HG03520 (cell line): ENCODE data around the gene RTL1.

Source experiments
- ATAC-seq: cut with Tn5 transposase; IDR thresholded peaks from one replicate; pipeline ENCODE4 v1.9.1; 2021; ENCODE audit warnings: mild to moderate bottlenecking, moderate library complexity; ENCODE audit not compliant: unreplicated experiment

The RTL1 gene

DNA sequence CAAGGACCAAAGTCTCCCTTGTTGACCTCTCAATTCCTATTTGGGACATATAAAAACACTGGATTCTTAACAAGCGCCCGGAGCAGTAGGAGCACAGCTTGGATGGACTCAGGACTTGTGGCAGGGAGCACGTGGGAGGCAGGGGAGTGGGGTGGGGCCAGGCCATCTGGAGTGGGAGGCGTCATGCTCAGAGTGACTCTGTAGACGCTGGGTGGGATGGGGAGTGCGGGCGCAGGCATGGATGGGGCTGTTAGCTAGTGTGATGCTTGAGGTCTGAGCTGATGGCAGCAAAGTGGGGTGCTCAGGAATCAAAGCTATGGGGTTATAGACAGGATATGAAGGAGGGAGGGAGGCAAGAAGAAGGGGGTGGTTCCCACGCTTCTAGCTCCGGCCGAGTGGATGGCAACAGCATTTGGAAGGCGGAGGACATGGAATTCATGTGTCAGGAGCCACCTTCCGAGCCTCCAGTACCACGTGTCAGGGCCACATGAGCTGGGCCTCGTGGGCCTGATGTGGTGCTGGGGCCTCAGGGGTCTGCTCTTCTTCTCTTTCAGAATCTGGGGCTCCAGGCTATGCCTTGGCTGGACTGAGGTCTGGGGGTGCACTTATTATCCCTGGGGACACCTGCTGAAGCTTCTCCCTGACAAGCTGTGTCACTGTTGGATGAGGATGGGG lies 51.4 kb downstream of the RTL1 start:
- ATAC-seq, result no peak

DNA sequence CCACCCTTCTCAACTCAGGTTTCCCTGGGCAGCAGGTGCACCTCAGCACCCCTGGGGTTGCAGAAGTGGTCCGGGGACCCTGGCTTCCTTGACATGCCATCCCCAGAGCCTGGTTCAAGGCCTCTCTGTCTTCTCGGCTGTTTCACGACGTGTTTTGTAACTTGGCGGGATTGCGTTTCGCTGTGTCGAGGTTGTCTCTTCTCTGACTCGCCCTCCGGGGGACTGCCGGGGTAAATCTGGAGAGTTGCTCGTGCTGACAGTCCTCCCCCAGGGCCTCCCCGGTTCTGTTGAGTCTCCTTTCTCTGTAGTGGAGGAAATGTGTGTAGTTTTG lies 52.0 kb downstream of the RTL1 start:
- ATAC-seq, result no peak

DNA sequence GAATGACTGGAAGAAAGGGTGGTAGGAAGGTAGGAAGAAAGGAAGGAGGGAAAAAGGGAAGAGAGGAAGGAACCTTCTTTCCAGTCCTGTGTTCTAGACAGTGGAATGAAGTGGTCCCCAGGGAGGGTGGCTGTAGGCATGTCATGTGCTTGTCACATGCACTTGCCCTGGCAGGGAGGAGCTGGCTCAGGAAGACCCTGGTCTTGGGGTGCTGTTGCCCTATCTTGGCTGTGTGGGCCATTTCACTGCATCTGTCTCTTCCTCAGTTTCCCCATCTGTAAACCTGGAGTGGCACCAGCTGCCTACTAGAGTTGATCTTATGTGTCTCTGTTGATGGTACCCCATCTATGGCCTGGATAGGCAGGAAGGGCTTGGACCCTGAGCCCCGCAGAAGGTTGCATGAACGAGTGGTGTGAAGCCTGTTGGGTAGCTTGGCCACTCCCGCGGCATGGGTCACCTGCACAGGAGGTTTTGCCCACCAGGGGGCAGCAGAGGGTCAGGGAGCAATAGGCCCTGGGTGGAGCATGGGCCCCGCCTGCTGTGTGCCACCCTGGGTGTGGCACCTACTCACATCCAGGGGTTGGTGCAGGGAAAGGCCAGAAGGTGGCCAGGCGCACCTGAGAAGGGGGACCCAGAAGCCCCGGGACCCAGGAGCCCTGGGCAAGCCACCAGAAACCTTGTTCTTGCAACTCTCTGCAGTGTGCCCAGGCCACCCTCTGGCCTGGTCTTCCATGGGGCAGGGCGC lies 52.5 kb downstream of the RTL1 start:
- ATAC-seq, result peak; percentile 76

DNA sequence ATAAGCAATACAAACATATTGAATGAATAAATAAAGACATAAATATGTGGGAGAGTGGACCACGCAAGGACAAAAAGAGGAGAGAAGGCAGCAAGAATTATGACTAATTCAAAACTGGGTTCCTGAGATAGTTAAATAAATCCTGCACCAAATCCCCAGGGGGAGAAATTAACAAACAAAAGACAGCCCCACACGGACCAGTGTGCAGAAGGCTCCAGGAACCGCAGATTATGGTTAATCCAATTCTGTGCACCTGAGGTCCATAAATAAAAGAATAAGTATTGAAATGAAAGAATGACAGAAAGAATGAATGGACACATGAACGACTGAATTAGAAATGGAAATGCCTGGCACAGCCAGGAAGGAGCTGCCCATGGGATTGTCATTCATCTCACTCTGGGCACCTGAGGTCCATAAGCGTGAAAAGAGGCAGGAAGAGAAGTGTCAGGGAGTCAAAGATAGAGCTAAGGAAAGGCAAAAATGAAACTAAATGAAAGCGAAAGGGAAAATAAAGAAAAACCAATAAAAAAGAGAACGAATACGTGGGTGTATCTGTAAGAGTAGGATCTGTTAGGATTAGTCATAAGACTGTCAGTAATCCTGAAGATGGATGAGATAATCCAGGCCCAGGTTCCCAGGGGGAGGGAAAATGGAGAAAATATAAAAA lies 54.3 kb downstream of the RTL1 start:
- no peak for ATAC-seq

DNA sequence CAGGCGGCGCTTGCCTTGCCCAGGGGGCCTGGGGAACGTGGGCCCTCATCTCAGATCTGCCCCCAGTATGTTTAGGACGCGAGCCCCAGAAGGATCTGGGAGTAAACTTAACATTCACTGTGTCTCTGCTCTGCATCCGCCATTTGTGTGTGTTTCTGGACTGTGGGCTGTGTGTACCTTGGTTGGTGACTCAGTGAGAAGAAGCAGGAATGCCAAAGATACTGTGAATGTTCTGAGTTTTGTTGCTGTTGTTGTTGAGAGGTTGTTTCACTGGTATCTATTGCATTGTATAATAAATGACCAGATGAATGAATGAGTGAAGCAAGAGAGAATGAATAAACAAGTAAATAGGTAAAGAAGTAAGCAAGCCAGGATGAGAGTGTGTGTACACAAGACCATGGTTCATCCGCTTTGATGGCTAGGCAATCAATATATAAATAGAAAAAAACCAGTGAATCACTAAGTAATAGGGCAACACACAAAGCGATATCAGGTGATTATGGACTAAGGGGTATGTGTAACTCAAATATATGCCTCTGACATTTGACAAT lies 57.1 kb downstream of the RTL1 start:
- no peak for ATAC-seq

DNA sequence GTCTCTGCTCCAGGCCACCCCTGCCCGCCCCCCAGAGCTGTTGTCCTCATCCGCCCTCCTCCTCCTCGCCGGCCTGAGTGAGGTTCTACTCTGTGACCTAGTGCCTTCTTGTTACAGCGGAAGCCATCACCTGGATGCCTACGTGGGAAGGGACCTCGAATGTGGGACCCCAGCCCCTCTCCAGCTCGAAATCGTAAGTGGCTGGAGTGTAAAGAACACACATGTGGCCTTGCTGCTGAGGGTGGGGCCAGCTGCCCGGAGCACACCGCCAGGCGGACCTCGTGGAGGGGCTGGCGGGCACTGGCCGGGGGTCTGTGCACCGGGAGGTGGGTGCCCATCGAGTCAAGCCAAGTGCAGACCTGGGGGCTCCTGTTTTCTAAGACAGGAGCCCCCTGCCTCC lies 58.2 kb downstream of the RTL1 start:
- no peak for ATAC-seq

DNA sequence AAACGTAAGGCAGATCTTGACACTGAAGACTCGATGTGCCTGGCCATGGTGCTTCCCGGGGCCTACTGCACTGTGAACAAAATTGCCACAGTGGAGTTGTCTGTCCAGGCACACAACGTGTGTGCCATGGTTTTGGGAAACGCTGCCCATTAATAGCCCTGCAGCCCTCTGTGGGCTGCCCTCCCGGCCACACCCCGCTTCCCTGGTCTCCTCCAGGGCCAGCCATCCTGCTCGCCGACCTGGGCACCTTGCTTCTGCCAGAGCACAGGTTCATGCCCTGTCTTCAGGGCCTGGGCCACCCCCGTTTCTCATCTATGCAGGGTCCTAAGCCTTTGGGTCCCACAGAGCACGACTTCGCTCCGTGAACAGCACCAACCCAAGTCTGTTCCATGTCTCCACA lies 58.7 kb downstream of the RTL1 start:
- ATAC-seq, result no peak

DNA sequence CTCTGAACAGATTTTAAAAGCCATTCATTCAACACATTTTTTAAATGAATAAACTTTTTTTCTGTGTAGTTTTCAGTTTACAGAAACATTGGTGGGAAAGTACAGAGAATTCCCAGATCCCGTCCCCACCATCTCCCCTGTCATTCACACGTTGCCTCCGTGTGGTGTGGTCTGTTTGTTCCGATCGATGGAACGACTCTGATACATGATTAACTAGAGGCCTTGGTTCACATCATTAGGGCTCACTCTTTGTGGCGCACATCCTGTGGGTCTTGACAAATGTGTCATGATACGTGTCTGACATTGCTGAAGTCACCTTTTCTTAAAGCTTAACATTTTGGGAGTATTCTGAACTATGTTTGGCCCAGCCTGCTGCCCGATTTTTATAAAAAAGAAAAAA lies 59.1 kb downstream of the RTL1 start:
- ATAC-seq, result no peak

DNA sequence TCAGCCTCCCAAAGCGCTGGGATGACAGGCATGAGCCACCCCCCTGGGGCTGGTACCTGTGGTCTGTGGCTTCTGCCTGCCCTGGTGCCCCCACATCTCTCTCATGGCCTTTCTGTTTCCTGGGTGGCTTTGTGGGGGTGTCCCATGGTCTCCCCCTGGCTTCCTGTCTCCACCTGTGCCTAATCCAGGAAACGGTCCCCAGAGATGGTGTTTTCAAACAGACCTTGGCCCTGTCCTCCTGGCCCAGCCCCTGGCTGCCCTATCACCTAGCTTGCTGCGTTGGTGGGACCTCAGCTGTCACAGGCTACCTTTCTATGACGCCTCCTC lies 59.5 kb downstream of the RTL1 start:
- no peak for ATAC-seq

DNA sequence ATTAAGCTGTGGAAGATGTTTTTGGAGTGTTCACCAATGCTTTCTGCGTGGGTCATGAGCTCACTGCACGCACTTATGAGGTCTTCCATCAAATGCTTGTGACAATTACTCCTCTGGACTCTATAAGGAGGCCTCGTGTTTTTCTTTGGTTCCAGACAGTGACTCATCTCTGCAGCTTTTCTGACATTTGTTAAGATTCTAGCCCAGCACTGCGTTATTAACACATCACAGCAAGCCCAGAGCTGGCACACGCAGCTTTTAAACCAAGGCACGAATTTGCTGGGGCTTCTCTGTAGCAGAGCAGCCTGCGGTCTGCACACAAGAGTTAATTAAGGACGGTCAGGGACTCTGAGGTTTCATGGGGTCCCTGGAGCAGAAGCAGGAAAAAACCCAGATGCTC lies 60.7 kb downstream of the RTL1 start:
- no peak for ATAC-seq

DNA sequence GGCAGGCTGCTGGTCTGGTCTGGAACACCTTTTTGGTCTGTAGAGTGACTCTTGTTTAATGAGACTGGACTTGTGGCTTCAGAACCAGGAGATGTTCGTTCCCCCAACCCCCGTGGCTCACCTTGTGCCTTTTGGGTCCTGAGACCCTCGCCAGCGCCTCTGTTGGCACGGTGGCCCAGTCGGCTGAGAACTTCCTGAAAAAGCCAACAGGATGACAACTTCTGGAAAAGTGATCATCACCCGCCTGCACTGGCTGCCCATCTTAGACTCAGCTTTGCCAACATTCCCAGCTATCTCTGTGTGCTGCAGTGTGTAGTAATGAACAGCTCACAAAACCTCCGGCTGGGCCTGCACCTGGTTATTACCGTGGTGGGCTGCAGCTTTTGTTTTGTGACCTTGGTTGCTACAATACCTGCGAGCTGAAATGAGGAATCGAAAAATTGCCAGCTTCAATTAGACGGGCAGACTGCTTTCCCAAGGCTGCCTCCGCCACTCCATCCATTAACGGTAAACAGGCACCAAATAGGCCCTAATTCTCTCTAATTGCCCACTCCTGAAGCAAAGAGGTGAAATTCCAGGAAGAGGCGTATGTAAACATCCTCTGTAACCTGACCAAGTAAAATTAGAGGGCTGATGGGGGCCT lies 61.6 kb downstream of the RTL1 start:
- no peak for ATAC-seq

DNA sequence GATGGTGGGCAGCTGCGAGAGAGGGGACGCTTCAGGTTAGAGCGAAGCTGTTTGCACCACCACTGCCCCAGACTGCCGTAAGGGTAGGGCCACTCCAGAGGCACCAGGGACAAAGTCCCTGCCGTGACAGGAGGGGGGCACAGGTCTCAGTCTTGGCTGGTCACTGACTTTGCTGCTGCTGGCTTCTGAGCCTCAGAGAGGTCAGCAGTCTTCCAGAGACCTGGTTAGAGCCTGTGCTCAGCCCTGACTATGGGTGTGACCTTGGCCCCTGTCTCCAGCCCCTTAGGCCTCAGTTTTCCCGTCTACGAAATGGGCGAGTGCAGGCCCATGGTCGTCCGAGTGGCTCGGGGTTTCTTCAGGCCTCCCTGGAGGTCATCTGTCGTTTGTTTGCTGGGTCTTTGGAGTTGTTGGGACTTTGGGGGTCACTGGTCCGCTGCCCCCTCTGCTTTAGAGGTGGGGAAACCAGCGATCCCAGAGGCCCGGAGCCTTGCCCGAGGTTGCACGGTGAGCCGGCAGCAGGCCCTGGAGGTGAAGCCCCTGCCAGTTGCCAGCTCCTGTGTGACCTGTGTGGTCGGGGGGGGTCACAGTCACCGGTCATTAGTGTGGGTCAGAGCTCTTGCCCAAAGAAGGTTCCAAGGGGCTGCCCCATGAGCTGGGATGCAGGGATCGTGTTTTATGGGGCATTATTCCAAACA lies 62.3 kb downstream of the RTL1 start:
- ATAC-seq, result no peak

DNA sequence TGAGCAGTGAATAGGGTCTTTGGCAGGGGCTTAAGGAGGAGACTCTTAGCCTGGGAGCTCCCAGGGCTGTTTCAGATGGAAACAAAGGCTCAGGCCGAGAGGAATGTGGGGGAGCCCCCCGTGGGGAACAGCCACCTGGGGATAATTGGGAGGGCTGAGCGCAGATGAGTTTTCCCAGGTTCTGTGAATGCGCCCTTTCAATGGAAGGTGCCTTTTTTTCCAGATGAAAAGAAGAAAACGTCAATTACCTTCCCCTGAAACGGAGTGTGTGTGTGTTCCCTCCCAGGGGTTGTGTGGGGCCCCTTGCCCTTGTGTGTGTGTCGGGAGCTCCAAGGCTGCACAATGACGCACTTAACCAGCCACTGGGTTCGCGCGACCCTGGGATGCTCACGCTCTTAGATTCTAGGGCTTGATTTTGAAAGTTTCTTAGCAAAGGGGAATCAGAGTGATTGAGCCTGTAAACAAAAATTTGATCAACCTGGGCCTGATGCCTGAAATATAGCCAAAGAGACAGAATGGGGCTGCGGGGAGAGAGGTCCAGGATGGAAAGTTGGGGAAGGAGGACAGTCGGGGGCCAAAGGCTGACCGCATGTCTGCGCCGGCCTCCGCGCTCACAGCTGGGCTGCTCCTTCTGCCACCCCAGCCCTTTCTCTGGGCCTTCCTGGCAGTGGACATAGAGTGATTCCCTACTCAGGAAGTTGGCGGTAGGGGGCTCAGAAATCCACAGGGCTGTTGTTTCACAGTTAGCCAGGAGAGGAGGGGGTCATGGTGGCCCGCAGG lies 63.0 kb downstream of the RTL1 start:
- ATAC-seq, result no peak

DNA sequence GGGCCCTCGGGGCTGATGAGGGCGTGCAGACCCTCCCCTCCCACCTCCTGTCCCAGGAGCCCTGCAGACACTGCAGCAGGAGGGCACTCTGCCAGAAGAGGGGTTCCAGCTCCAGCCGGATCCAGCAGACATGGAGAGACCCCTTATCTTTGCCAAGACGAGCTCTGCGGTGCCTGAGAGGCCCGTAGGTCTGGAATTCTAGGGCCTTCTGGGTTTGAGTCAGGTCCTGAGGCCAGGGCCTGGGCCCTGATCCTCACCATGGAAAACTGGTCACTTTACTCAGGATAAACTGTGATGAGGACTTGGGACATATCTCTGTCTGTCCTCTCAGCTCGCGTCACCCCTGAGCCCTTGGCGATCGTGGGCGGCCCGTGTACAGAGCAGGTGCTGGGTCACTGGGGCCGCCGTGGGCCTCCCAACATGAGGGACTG lies 63.8 kb downstream of the RTL1 start:
- ATAC-seq, result no peak

DNA sequence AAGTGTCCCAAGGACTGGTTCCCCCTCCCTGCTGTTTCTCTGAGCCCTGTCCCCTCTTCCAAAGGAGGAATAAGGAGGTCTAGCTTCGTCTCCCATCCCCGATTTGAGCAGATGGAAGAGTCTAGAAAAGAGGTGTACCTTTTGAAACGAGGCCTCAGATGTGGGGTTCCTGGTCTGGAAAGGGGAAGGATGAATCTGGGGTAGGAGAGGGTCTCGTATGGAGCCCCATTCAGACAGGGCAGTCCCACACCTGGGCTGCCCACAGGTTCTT lies 64.3 kb downstream of the RTL1 start:
- no peak for ATAC-seq

DNA sequence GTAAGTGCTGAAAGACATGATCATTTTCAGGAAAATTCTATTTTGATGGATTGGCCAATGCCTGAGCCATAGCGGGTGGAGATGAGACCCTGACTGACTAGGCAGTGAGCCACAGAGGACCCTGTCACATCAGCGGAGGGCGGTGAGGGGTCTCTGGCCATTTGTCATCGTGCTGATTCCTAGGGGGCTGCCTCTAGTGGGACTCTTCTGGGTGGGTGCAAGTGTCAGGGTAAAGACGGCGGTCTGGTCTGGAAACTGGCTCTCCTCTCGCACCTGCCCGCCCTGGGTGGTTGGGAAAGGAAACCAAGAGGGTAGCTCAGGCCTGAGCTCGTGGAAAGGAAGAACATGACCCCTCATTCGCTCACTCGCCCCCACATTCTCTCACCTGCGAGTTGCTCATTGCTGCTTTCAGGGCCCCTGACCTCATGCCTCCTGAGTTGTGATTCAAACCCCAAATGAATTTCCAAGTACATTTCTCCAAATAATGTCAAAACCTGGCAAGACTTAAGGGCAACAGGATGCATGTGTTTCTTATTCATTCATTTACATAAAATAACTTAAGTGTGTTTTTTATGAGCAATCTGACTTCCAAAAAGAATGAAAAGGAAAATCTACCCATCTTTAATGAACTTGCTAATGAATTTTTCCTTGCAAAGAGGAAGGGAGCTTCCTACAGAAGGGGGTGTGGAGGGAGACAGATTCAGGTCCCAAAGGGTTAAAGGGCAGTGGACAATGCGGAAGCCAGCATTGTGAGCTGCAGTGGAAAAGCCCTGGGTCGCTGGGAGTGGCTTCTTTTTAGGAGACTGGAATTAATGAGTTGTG lies 64.8 kb downstream of the RTL1 start:
- ATAC-seq, result no peak

DNA sequence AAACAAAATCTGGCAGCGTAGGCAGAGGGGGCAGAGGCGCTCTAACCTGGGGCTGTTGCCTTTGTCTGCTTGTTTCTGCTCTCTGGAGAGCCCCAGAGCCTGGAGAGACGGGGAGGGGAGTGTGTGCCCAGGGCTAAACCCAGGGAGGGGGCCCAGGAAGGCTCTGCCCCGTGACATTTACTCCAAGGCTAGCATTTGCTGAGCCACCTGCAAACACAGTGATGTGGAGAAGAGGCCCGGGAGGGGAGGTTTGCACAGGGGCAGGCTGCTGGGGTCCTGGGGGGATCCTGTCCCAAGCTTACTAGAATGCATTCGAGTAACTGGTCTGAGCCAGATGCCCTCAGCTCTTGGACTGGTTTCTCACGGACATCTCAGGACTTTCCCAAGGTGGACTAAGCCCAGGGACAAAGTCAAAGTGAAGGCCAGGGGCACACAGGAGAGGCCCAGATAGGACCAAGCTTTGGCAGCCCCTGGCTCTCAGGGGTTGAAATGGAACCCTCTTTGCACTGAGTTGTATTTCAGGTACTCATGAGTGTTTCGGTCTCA lies 65.6 kb downstream of the RTL1 start:
- no peak for ATAC-seq

DNA sequence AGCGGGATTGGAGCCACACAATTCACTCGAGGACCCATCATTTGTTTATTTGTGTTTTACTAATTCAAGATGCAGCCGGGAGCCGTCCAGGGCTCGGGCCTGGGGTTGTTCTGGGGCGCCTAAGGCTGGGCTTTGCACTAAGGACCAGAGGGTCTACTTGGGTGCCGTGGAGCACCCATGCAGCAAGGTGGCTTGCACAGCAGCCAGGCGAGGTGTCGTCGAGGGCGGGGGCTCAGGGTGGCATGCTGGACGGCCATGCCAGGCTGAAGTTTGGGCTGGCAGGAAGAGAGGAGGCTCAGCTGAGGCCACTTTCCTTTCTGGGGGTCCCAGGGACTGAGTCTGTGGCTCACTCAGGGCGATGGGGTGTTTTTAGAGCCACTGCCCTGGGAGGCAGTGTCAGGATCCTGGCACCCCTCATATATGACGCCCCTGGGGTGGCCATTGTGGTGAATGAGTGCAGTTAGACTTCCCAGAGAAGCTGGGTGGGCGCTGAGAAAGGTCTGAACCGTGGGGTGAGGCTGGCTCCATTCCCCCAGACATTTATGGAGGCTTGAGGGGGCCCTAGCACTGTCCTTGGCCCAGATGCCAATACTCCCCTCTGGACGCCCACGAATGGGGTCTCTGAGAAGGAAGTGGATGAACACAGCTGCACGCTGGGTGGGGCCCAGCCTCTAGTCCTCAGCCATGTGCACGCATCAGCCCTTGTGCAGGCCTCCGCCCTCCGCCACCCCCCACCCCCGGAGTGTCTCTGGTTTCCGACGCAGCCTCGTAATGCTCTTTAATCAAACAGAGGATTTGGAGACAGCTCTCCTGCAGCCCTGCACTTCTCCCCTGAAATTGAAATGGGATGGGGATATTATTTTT lies 66.3 kb downstream of the RTL1 start:
- ATAC-seq, result no peak
